Measurements from ENCODE around the gene IL1RL2. TPM values are rescaled to one million over a fixed set of nuclear protein-coding genes. Genes with fewer than 3 reads are reported as not detected.

The IL1RL2 gene
- total and polyA plus RNA-seq, 2 of the 8 experiments (the other 6 are each of a cell fraction or from before 2014, with no cell fraction given) = not detected

DNA sequence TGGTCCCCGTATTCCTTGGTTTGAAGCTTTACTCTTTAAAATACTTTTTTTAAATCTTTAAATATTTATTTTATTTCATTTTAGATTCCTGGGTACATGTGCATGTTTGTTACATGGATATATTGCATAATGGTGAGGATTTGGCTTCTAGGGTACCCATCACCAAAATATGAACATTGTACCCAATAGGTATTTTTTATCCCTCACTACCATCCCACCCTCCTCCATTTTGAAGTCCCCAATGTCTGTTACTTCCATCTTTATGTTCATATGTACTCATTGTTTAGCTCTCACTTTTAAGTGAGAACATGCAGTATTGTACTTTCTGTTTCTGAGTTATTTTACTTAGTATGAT, 65.0 kb downstream of the IL1RL2 start:
- Histone ChIP-seq H2BK15ac (ENCODE audit: low read length) (no peak overlapping the region), H3K23me2 (ENCODE audit: low read depth, low read length) (no peaks in the 10 kb centered on the region), H2BK5ac (ENCODE audit: low read depth, low read length) (no peak overlapping the region), H3K56ac (replicated peaks; ENCODE audit: insufficient read length, low read depth, low read length) (no peak overlapping the region), H4K91ac (replicated peaks; ENCODE audit: insufficient read length, low read length) (no peak overlapping the region), H2BK20ac (ENCODE audit: low read length) (no peak overlapping the region), H2AK5ac (ENCODE audit: low read depth, low read length) (no peak overlapping the region), H3K4ac (replicated peaks; ENCODE audit: insufficient read length, low read depth, low read length) (no peak overlapping the region), H4K8ac (ENCODE audit: extremely low read depth, insufficient read depth, low read length) (no peak overlapping the region), H3K9ac (replicated peaks in 1 of 4; ENCODE audit: extremely low read depth in 1 of 4, low read depth in 3 of 4, low read length in 3 of 4) (no peak overlapping the region), H3K9me3 (ENCODE audit: insufficient read depth in 2 of 2, low read depth in 1 of 2, low read length in 1 of 2) (no peaks in the 10 kb centered on the region), H3K27ac (ENCODE audit: low read depth, low read length) (no peak overlapping the region), H3K4me3 (ENCODE audit: extremely low read depth in 1 of 4, insufficient read depth in 2 of 4, low read depth in 3 of 4, low read length in 4 of 4) (no peak overlapping the region), H2AFZ (ENCODE audit: low read length) (no peak overlapping the region), H4K20me1 (replicated peaks in 1 of 2; ENCODE audit: control insufficient read depth in 1 of 2, insufficient read depth in 2 of 2, low read length in 2 of 2) (no peaks in the 10 kb centered on the region), H3K14ac (ENCODE audit: insufficient read length) (no peak overlapping the region), H4K5ac (ENCODE audit: insufficient read length, low read depth, low read length) (no peak overlapping the region), H3K4me1 (replicated peaks in 1 of 4; ENCODE audit: control insufficient read depth in 3 of 4, insufficient read depth in 4 of 4, low read length in 3 of 4) (peaks cover 0 to 4% (median under 1%) of the 10 kb centered on the region in 4 experiments; a peak in 2 of 7 replicates), H3K18ac (ENCODE audit: extremely low read depth, low read length) (no peak overlapping the region), H2BK120ac (replicated peaks; ENCODE audit: low read depth, low read length) (no peak overlapping the region), H3K4me2 (ENCODE audit: insufficient read depth in 1 of 2, low read depth in 2 of 2, low read length in 2 of 2) (peak overlapping the region in 1 of 2 experiments; percentile 93; a peak in 2 of 4 replicates), H3K79me1 (ENCODE audit: low read depth, low read length) (no peaks in the 10 kb centered on the region), H3K36me3 (ENCODE audit: control insufficient read depth in 2 of 4, insufficient read depth in 4 of 4, low read length in 3 of 4) (no peaks in the 10 kb centered on the region), H3K27me3 (replicated peaks in 1 of 4; ENCODE audit: control insufficient read depth in 3 of 4, extremely low read depth in 1 of 4, insufficient read depth in 3 of 4, low read length in 3 of 4) (peaks cover 0 to 18% (median 15%) of the 10 kb centered on the region in 4 experiments; a peak in 6 of 7 replicates), H2BK12ac (ENCODE audit: low read depth, low read length) (no peak overlapping the region), H3K79me2 (ENCODE audit: control insufficient read depth in 1 of 2, insufficient read depth in 2 of 2, low read length in 2 of 2) (no peaks in the 10 kb centered on the region), H3K23ac (ENCODE audit: insufficient read length) (no peak overlapping the region)
- ChIA-PET POLR2A (ENCODE audit: partially characterized antibody) (interaction anchor here (1.0 kb wide), 1 partner anchor 11 kb away, joined by 3 read pairs; no protein-coding TSS in a partner anchor), CTCF (ENCODE audit: partially characterized antibody) (interaction anchor here (0.6 to 2.4 kb wide), 21 partner anchors 8 to 1197 kb away, joined by 3 to 9 read pairs (median 3); no protein-coding TSS in a partner anchor)
- WGBS, 2 experiments (ENCODE audit: extremely low coverage in 1 of 2, insufficient coverage in 1 of 2, insufficient read length in 1 of 2, insufficient replicate concordance in 2 of 2, low coverage in 1 of 2, low lambda C conversion rate in 2 of 2, missing lambda C conversion rate in 1 of 2) = 94% methylated on average over 1 of the region's 1 CpG; no CpG with 5 or more reads in 1 of the 2 experiments
- TF ChIP-seq BRCA1 (IDR thresholded peaks at IDR 0.05; ENCODE audit: low read depth, low read length) (no peak), MAFK (IDR thresholded peaks at IDR 0.05; ENCODE audit: low read depth, low read length) (no peak), CBX8 (IDR thresholded peaks at IDR 0.05; ENCODE audit: borderline replicate concordance, low read depth, low read length) (no peak), PHF8 (conservative IDR thresholded peaks at IDR 0.05; ENCODE audit: low read depth, low read length) (no peak), JUN (IDR thresholded peaks at IDR 0.05; ENCODE audit: low read depth, low read length) (no peak), BCL11A (IDR thresholded peaks at IDR 0.05; ENCODE audit: low read depth in 2 of 2, low read length in 2 of 2) (no peak), SP1 (IDR thresholded peaks at IDR 0.05; ENCODE audit: low read depth, low read length) (no peak), EP300 (IDR thresholded peaks at IDR 0.05; ENCODE audit: borderline replicate concordance in 1 of 2, low read depth in 2 of 2, low read length in 2 of 2) (no peak), SRF (IDR thresholded peaks at IDR 0.05; ENCODE audit: low read depth, low read length) (no peak), TBP (IDR thresholded peaks at IDR 0.05; ENCODE audit: low read depth, low read length) (no peak), GTF2F1 (IDR thresholded peaks at IDR 0.05; ENCODE audit: borderline replicate concordance, low read depth, low read length) (no peak), YY1 (IDR thresholded peaks at IDR 0.05; ENCODE audit: low read depth, low read length) (no peak), CTBP2 (IDR thresholded peaks at IDR 0.05; ENCODE audit: borderline replicate concordance, insufficient read depth, insufficient read length, low read length) (no peak)
- no peak for DNase-seq (ENCODE audit: low read depth in 1 of 2, low spot score in 2 of 2)
- no peak for FAIRE-seq
